ENCODE data around the gene FKBP7. TPM values are rescaled to one million over a fixed set of nuclear protein-coding genes. Genes with fewer than 3 reads are reported as not detected.

FKBP7 gene
- total and polyA plus RNA-seq, 2 of the 13 experiments (the other 11 are each of a cell fraction or from before 2014, with no cell fraction given): 12.4 to 14.8 TPM

GRCh38 chr2:178469219-178469849, 9.1 kb downstream of the FKBP7 start (continued):
- TF ChIP-seq NKX3-1 (CRISPR knock-in tag; IDR thresholded peaks at IDR 0.05) (peak; percentile 53; the same call in 1 of the 2 replicates), SP5 (CRISPR knock-in tag; IDR thresholded peaks at IDR 0.05; ENCODE audit: borderline replicate concordance, low read depth) (no peak), ZNF713 (CRISPR knock-in tag; IDR thresholded peaks at IDR 0.05) (no peak), TEAD3 (CRISPR knock-in tag; optimal IDR thresholded peaks at IDR 0.05; ENCODE audit: borderline replicate concordance) (peak; percentile 50), ZNF761 (CRISPR knock-in tag; conservative IDR thresholded peaks at IDR 0.05) (no peak), NCOA2 (CRISPR knock-in tag; IDR thresholded peaks at IDR 0.05) (peak; percentile 81), AKAP8 (CRISPR knock-in tag; IDR thresholded peaks at IDR 0.05) (no peak), ZNF629 (CRISPR knock-in tag; conservative IDR thresholded peaks at IDR 0.05) (no peak), SOX6 (IDR thresholded peaks at IDR 0.05) (no peak), SOX6 (CRISPR knock-in tag; IDR thresholded peaks at IDR 0.05) (peak; percentile 81), SSRP1 (CRISPR knock-in tag; IDR thresholded peaks at IDR 0.05) (peak; percentile 38; the same call in 1 of the 2 replicates), TRIM24 (CRISPR knock-in tag; IDR thresholded peaks at IDR 0.05) (no peak), GATAD2A (CRISPR knock-in tag; IDR thresholded peaks at IDR 0.05) (peak; percentile 95), TP53 (CRISPR knock-in tag; conservative IDR thresholded peaks at IDR 0.05) (no peak), ZSCAN20 (CRISPR knock-in tag; IDR thresholded peaks at IDR 0.05; ENCODE audit: borderline replicate concordance) (peak; percentile 70; the same call in 1 of the 2 replicates), FOXJ3 (CRISPR knock-in tag; IDR thresholded peaks at IDR 0.05; ENCODE audit: borderline replicate concordance) (peak; percentile 85; the same call in 1 of the 2 replicates), ZNF468 (CRISPR knock-in tag; IDR thresholded peaks at IDR 0.05) (no peak), SKI (IDR thresholded peaks at IDR 0.05; ENCODE audit: partially characterized antibody) (no peak)
- TF ChIP-seq, protein P1, sequence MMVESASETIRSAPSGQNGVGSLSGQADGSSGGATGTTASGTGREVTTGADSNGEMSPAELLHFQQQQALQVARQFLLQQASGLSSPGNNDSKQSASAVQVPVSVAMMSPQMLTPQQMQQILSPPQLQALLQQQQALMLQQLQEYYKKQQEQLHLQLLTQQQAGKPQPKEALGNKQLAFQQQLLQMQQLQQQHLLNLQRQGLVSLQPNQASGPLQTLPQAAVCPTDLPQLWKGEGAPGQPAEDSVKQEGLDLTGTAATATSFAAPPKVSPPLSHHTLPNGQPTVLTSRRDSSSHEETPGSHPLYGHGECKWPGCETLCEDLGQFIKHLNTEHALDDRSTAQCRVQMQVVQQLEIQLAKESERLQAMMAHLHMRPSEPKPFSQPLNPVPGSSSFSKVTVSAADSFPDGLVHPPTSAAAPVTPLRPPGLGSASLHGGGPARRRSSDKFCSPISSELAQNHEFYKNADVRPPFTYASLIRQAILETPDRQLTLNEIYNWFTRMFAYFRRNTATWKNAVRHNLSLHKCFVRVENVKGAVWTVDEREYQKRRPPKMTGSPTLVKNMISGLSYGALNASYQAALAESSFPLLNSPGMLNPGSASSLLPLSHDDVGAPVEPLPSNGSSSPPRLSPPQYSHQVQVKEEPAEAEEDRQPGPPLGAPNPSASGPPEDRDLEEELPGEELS (CRISPR knock-in tag; IDR thresholded peaks at IDR 0.05): peak; percentile 12; the same call in 1 of the 2 replicates
- TF ChIP-seq, protein P2, sequence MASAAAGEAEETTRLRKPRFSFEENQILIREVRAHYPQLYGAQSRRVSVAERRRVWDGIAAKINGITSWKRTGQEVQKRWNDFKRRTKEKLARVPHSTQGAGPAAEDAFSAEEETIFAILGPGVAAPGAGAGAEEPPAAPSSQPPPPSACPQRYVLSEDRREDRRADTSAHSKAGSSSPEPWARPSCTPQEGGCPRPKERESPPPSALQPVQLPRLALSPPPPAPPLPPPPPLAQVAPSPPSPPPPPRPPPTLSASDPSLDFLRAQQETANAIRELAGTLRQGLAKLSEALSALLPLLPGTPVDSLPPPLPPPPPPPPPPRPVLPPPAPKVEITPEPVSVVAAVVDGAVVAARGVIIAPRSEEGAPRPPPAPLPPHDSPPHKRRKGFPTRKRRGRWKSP (CRISPR knock-in tag; IDR thresholded peaks at IDR 0.05): no peak
- TF ChIP-seq, protein P3, sequence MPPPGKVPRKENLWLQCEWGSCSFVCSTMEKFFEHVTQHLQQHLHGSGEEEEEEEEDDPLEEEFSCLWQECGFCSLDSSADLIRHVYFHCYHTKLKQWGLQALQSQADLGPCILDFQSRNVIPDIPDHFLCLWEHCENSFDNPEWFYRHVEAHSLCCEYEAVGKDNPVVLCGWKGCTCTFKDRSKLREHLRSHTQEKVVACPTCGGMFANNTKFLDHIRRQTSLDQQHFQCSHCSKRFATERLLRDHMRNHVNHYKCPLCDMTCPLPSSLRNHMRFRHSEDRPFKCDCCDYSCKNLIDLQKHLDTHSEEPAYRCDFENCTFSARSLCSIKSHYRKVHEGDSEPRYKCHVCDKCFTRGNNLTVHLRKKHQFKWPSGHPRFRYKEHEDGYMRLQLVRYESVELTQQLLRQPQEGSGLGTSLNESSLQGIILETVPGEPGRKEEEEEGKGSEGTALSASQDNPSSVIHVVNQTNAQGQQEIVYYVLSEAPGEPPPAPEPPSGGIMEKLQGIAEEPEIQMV (CRISPR knock-in tag; IDR thresholded peaks at IDR 0.05; ENCODE audit: low read depth): no peak
- TF ChIP-seq, protein P4, sequence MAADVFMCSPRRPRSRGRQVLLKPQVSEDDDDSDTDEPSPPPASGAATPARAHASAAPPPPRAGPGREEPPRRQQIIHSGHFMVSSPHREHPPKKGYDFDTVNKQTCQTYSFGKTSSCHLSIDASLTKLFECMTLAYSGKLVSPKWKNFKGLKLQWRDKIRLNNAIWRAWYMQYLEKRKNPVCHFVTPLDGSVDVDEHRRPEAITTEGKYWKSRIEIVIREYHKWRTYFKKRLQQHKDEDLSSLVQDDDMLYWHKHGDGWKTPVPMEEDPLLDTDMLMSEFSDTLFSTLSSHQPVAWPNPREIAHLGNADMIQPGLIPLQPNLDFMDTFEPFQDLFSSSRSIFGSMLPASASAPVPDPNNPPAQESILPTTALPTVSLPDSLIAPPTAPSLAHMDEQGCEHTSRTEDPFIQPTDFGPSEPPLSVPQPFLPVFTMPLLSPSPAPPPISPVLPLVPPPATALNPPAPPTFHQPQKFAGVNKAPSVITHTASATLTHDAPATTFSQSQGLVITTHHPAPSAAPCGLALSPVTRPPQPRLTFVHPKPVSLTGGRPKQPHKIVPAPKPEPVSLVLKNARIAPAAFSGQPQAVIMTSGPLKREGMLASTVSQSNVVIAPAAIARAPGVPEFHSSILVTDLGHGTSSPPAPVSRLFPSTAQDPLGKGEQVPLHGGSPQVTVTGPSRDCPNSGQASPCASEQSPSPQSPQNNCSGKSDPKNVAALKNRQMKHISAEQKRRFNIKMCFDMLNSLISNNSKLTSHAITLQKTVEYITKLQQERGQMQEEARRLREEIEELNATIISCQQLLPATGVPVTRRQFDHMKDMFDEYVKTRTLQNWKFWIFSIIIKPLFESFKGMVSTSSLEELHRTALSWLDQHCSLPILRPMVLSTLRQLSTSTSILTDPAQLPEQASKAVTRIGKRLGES (CRISPR knock-in tag; IDR thresholded peaks at IDR 0.05; ENCODE audit: borderline replicate concordance): no peak
